Measurements from ENCODE around the gene CFAP97D2. TPM values are rescaled to one million over a fixed set of nuclear protein-coding genes. Genes with fewer than 3 reads are reported as not detected.

CFAP97D2 gene
- polyA plus RNA-seq, 1 donor (not counting 4 experiments of a cell fraction or from before 2014, with no cell fraction given), result not detected

GRCh38 chr13:114264886-114265611, 86.0 kb downstream of the CFAP97D2 start:
- FAIRE-seq, result no peak

GRCh38 chr13:114266241-114266640, 87.2 kb downstream of the CFAP97D2 start:
- no peak for DNase-seq (ENCODE audit: low read depth, low spot score)
- Histone ChIP-seq H3K79me2 (ENCODE audit: control insufficient read depth, insufficient read depth, low read length) (no peaks in the 10 kb centered on the region), H3K36me3 (ENCODE audit: control insufficient read depth in 2 of 2, extremely low read depth in 1 of 2, insufficient read depth in 2 of 2, low read length in 2 of 2) (peaks cover 25 to 43% of the 10 kb centered on the region in 2 experiments), H3K27ac (ENCODE audit: control insufficient read depth, insufficient read depth, low read length) (no peak overlapping the region), H4K20me1 (ENCODE audit: control insufficient read depth, extremely low read depth, insufficient read depth, low read length) (no peaks in the 10 kb centered on the region), H3K4me3 (ENCODE audit: control insufficient read depth in 2 of 3, extremely low read depth in 1 of 3, insufficient read depth in 2 of 3, low read depth in 1 of 3, low read length in 3 of 3) (no peak overlapping the region), H3K9me3 (ENCODE audit: control insufficient read depth, low read depth, low read length) (no peaks in the 10 kb centered on the region), H3K4me2 (ENCODE audit: control insufficient read depth, extremely low read depth, insufficient read depth, low read depth, low read length) (no peak overlapping the region), H3K27me3 (ENCODE audit: control insufficient read depth, extremely low read depth, insufficient read depth, low read length) (no peaks in the 10 kb centered on the region), H2AFZ (ENCODE audit: control insufficient read depth, low read length) (no peak overlapping the region), H3K4me1 (ENCODE audit: control insufficient read depth, extremely low read depth, insufficient read depth, low read length) (no peaks in the 10 kb centered on the region), H3K9me1 (ENCODE audit: control insufficient read depth, extremely low read depth, insufficient read depth, low read length) (no peaks in the 10 kb centered on the region), H3K9ac (ENCODE audit: control insufficient read depth, extremely low read depth, insufficient read depth, low read length) (no peak overlapping the region)
- dilution Hi-C loops (cut with MboI; ENCODE audit: extremely low pct_ligation_motif_present, low sequenced_read_pairs), result no loop called here
- FAIRE-seq, result no peak
- TF ChIP-seq, protein P1, sequence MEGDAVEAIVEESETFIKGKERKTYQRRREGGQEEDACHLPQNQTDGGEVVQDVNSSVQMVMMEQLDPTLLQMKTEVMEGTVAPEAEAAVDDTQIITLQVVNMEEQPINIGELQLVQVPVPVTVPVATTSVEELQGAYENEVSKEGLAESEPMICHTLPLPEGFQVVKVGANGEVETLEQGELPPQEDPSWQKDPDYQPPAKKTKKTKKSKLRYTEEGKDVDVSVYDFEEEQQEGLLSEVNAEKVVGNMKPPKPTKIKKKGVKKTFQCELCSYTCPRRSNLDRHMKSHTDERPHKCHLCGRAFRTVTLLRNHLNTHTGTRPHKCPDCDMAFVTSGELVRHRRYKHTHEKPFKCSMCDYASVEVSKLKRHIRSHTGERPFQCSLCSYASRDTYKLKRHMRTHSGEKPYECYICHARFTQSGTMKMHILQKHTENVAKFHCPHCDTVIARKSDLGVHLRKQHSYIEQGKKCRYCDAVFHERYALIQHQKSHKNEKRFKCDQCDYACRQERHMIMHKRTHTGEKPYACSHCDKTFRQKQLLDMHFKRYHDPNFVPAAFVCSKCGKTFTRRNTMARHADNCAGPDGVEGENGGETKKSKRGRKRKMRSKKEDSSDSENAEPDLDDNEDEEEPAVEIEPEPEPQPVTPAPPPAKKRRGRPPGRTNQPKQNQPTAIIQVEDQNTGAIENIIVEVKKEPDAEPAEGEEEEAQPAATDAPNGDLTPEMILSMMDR (optimal IDR thresholded peaks at IDR 0.05 in 1 of 3, IDR thresholded peaks at IDR 0.05 in 1 of 3, conservative IDR thresholded peaks at IDR 0.05 in 1 of 3; ENCODE audit: extremely low read depth in 1 of 3, insufficient read depth in 2 of 3, low read length in 3 of 3), result no peak
- no peak for TF ChIP-seq EZH2 (IDR thresholded peaks at IDR 0.05; ENCODE audit: low read length)

More at GRCh38 chr13:114264886-114265611, 86.0 kb downstream of the CFAP97D2 start:
- Histone ChIP-seq H3K4me1 (ENCODE audit: control insufficient read depth, extremely low read depth, insufficient read depth, low read length) (no peaks in the 10 kb centered on the region), H4K20me1 (ENCODE audit: control insufficient read depth, extremely low read depth, insufficient read depth, low read length) (no peaks in the 10 kb centered on the region), H3K36me3 (ENCODE audit: control insufficient read depth in 2 of 2, extremely low read depth in 1 of 2, insufficient read depth in 2 of 2, low read length in 2 of 2) (peaks cover 22 to 49% of the 10 kb centered on the region in 2 experiments), H3K4me3 (ENCODE audit: control insufficient read depth in 2 of 3, extremely low read depth in 1 of 3, insufficient read depth in 2 of 3, low read depth in 1 of 3, low read length in 3 of 3) (no peak overlapping the region), H3K27me3 (ENCODE audit: control insufficient read depth, extremely low read depth, insufficient read depth, low read length) (no peaks in the 10 kb centered on the region), H3K9me1 (ENCODE audit: control insufficient read depth, extremely low read depth, insufficient read depth, low read length) (no peaks in the 10 kb centered on the region), H3K4me2 (ENCODE audit: control insufficient read depth, extremely low read depth, insufficient read depth, low read depth, low read length) (no peak overlapping the region), H3K79me2 (ENCODE audit: control insufficient read depth, insufficient read depth, low read length) (no peaks in the 10 kb centered on the region), H3K9me3 (ENCODE audit: control insufficient read depth, low read depth, low read length) (no peaks in the 10 kb centered on the region), H3K27ac (ENCODE audit: control insufficient read depth, insufficient read depth, low read length) (no peak overlapping the region), H2AFZ (ENCODE audit: control insufficient read depth, low read length) (no peak overlapping the region), H3K9ac (ENCODE audit: control insufficient read depth, extremely low read depth, insufficient read depth, low read length) (no peak overlapping the region)
- dilution Hi-C loops (cut with MboI; ENCODE audit: extremely low pct_ligation_motif_present, low sequenced_read_pairs), result no loop called here
- TF ChIP-seq EZH2 (IDR thresholded peaks at IDR 0.05; ENCODE audit: low read length), result no peak
- TF ChIP-seq, protein P1 (optimal IDR thresholded peaks at IDR 0.05 in 1 of 3, IDR thresholded peaks at IDR 0.05 in 1 of 3, conservative IDR thresholded peaks at IDR 0.05 in 1 of 3; ENCODE audit: extremely low read depth in 1 of 3, insufficient read depth in 2 of 3, low read length in 3 of 3), result no peak
- DNase-seq (ENCODE audit: low read depth, low spot score), result no peak

Data from keratinocyte (primary cell).